ENCODE measurements around the gene AP4E1.

- TF ChIP-seq CTCF (IDR thresholded peaks at IDR 0.05) (no peak), POLR2A (IDR thresholded peaks at IDR 0.05) (no peak)
Observed at GRCh38 chr15:50906954-50907600, 1.4 kb upstream of the AP4E1 start.

Data from tibial nerve (tissue), 3 donors.